GM18861 (cell line): Measurements from ENCODE around the gene CAB39.

Source experiments
- ATAC-seq: cut with Tn5 transposase; IDR thresholded peaks from one replicate; pipeline ENCODE4 v1.9.1; 2021; ENCODE audit not compliant: unreplicated experiment

The CAB39 gene

GRCh38 chr2:230779126-230779525 lies 66.5 kb downstream of the CAB39 start:
- ATAC-seq = no peak

- ATAC-seq = no peak
Observed at GRCh38 chr2:230779607-230780006, 67.0 kb downstream of the CAB39 start.

DNA sequence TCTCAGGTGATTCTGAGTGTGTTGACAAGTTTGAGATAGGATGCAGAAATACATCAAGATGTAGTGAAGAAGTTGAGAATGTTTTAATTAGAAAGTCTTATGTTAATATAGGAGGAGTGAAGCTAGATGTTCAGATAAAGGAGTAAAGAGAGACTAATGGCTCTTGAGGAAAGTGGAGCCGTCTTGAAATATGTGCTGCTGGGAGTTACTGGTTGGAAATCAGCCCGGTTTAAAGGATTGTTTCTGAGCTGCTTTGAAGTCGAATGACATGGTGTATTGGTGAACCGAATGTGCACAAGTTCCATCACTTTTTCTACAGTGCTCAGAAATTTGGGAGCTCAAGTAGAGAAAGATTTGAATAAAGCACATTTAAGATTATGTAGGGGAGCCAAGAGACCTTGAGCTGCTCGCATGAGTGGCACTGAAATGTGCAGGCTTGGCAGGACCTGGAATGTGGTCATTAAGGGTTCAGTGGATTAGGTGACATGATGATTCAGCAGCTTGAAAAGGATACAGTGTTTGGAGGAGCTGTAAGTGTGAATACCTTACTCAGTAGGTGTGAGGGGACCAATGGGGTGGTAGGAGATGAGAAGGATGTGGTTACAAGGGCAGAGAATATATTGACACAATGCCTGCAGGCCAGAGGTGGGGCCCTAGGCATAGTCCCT lies 68.6 kb downstream of the CAB39 start:
- no peak for ATAC-seq

- no peak for ATAC-seq
Observed at GRCh38 chr2:230783101-230783500, 70.5 kb downstream of the CAB39 start.

- no peak for ATAC-seq
Observed at GRCh38 chr2:230784795-230785194, 72.2 kb downstream of the CAB39 start.

DNA sequence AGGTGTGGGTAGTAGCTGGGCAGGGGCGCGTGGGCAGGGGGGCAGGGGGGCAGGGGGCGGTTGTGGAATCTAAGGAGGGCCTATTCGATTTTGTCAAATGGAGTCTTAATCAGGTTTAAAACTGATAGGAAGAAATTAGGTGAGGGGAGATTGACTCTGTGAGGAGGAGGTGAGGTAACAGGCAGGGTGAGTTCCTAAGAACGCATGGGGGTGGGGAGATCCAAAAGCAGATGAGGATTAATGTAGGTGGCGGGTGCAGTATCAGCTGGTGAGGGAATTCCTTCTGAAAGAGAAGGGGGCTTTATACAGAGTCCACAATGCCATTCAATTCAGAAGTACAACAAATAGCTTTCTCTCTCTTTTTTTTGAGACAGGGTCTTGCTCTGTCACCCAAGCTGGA lies 72.7 kb downstream of the CAB39 start:
- no peak for ATAC-seq

GRCh38 chr2:230787101-230787500 lies 74.5 kb downstream of the CAB39 start:
- ATAC-seq = no peak

GRCh38 chr2:230788554-230789175 lies 76.0 kb downstream of the CAB39 start:
- no peak for ATAC-seq

- no peak for ATAC-seq
Observed at GRCh38 chr2:230790981-230791380, 78.3 kb downstream of the CAB39 start.

DNA sequence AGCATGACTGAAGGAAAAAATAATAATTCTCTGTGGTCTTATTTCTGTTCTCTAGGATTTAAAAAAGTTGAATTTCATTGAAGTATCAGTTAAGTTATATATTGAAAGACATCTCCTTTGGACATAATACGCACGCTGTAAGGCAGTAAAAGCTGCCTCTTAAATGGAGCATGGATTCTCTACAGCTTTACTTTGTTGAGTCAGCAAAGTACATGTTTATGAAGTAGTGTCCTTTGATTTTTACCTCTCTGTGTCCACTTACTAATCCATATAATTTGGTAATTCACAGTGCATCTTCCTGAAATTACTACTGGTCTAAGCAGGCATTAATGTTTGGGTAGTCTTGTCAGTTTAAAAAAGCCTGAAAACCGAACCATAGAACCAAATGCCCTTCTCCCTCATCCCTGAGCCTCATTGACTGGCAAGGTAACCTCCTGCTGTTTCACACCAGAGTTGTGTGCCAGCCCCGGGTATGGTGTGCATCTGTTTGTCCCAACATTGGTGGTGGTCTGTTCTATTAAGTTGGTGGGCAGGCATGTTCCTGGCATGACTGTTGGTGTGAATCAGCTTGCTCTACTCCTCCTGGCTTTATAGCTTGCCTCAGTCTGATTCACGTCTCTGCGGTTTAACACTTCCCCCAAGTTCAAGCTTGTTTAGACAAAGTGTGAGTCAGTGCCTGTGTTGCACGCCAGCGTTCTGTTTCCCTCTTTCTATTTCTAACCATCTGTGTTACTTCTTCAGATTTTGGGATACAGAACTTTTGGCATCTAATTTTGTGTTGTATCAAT lies 81.1 kb downstream of the CAB39 start:
- ATAC-seq = no peak

DNA sequence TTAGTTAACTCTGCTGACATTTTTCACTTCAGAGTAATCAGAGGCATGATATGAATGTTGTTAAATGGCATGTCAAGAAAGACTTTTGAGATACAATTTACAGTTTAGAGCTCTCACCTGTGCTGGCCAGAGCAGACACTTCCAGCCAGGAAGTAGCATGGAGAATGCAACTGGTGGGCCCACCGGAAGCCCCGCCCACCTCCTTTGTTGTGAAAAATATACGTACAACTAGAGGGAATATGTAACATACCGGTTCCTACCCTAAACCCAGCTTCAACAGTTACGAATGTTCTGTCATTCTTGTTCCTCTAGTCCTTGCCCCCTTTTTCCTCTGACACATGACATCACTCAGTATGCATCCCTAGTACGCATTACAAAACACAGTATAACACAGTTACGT lies 81.9 kb downstream of the CAB39 start:
- ATAC-seq = no peak

- ATAC-seq = no peak
Observed at GRCh38 chr2:230795856-230796255, 83.2 kb downstream of the CAB39 start.

DNA sequence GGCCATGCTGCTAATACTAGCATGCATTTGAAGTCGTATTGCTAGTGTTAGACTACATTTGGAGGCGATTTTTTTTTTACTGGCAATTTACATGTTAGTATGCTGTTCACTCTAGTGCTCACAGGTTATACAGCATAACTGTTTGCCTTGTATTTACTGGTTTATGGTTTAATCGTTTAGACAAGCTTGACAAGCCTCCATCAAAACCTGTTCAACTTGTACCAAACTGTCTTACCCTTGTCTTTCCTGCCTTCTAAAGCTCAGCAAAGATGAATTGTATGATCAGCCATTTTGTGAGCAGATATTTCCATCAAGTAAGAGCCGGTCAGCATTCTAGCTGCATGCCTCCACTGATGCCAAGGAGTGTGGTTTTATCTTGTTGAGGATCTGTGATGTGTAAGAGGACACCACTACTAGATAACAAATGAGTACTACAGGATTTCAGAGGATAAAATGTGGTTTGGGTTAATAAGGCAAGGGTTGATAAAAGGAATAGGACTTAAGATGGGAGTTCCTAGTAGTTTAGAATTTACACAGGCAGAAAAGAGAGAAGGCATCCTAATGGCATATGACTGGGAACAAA lies 83.7 kb downstream of the CAB39 start:
- no peak for ATAC-seq

DNA sequence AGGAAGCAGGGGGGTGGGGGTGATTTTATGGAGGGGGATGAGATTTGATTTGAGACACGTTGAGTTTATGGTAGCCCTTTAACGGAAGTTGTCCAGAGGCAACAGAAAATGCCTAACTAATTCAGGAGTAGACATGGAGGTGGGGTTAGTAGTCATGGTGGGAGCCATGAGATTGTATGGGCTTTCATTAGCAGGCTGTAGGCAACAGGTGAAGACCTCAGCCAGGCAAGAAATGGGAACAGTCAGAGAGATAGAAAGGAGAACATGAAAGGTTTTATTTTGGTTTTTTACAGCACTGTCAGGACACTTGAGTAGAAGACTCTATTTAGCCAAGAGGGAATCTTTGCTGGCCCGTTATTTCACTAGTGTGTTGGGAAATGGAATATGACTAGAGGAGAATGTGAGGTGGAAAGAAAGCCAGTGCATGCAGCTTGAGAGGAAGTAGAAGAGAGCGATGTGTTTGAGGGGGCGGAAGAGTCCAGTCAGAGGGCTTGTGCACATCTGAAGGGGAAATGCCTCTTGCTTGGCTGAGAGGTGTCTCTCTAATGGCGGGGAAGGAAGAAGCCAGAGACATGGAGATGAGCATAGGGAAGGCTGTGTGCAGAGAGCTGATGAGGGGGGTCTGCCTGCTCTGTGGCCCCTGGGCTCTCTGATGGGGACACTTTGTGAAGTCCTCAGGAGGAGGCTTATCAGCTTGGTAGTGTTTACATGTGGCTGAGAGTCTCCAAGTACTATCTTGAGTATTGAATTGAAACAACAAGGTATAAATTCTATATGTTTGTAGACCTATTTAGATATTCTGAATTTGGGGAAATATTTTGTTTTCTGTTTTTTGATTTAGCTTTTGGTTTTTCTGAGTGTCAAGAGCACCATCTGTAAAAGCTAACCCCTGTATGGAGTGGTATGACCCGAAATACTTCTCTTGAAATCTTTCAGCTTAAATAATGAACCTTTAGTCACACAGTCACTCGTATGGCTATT lies 85.2 kb downstream of the CAB39 start:
- ATAC-seq = no peak

DNA sequence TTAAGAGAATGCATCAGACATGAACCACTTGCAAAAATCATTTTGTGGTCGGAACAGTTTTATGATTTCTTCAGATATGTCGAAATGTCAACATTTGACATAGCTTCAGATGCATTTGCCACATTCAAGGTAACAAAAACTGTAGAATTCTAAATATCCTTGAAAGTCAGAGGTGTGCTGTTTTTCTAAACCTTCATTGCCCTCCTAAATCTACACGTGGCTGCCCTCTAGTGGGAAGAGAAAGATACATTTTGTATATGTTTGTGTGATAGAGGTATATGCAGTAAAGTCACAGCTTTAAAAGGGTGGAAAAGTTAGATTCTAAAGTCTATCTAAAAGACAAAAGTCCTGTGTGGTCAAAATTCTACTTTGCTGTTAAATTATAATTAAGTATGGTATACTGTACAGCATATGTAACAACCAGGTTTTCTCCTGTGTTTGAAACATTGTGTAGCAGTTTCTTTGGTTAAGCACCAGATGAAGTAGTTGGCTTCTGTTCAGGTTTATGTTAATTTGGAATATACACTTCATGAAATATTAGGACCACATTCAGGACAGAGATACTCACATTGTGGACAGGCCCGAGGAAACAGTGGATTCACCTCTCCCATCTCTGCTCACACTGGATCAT lies 86.2 kb downstream of the CAB39 start:
- no peak for ATAC-seq

- no peak for ATAC-seq
Observed at GRCh38 chr2:230805353-230806017, 92.8 kb downstream of the CAB39 start.

DNA sequence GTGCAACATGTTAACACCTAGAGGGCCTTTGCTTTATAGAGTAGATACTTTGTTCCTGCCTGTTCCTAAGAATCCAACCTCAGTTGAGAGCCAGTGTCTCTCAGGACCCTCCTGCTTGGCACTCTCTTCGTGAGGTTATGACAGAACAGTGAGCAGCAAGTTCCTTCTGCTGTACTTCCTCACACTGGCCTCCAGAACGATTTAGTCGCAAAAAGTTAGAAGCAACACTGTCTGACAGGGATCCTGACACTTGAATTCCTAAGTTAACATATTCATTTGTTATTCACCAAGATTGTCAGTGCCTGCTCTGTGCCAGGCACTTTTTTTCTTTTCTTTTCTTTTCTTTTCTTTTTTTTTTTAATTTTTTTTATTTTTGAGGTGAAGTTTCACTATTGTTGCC lies 95.1 kb downstream of the CAB39 start:
- no peak for ATAC-seq

- no peak for ATAC-seq
Observed at GRCh38 chr2:230809015-230809414, 96.4 kb downstream of the CAB39 start.

- ATAC-seq = no peak
Observed at GRCh38 chr2:230809677-230810251, 97.1 kb downstream of the CAB39 start.
